ENCODE data around the gene DLK2.

GRCh38 chr6:43457643-43458042 lies 2.3 kb upstream of the DLK2 start:
- TF ChIP-seq POLR2A (IDR thresholded peaks at IDR 0.05; ENCODE audit: borderline replicate concordance, extremely low read depth, insufficient read depth, insufficient read length) (no peak), SP1 (IDR thresholded peaks at IDR 0.05; ENCODE audit: low read depth) (no peak), CTCF (IDR thresholded peaks at IDR 0.05 in 2 of 3, conservative IDR thresholded peaks at IDR 0.05 in 1 of 3; ENCODE audit: borderline replicate concordance in 1 of 3, insufficient read depth in 1 of 3, low read depth in 2 of 3, low read length in 2 of 3) (peak; percentile 24 to 44 (median 37); a peak in 4 of 6 replicates), EZH2 (IDR thresholded peaks at IDR 0.05) (no peak), ZBTB33 (IDR thresholded peaks at IDR 0.05; ENCODE audit: extremely low read depth, insufficient replicate concordance, low read length) (no peak), REST (IDR thresholded peaks at IDR 0.05; ENCODE audit: low read depth) (no peak), CEBPB (IDR thresholded peaks at IDR 0.05; ENCODE audit: low read depth) (no peak), SRF (IDR thresholded peaks at IDR 0.05; ENCODE audit: low read depth) (no peak), EZH2phosphoT487 (IDR thresholded peaks at IDR 0.05; ENCODE audit: borderline replicate concordance) (no peak), JUND (IDR thresholded peaks at IDR 0.05) (no peak), TCF7L2 (IDR thresholded peaks at IDR 0.05; ENCODE audit: borderline replicate concordance, extremely low read depth, insufficient read depth, insufficient read length) (no peak)

Data from HCT116 (cell line).